Measurements from ENCODE around the gene HELZ. TPM values are rescaled to one million over a fixed set of nuclear protein-coding genes. Genes with fewer than 3 reads are reported as not detected.

The HELZ gene
- total RNA-seq, 1 experiment from 2014 or later, result 49.8 TPM

GRCh38 chr17:67113486-67113885 lies 131.5 kb downstream of the HELZ start:
- Mint-ChIP-seq H3K36me3 (ENCODE audit: insufficient read depth in 1 of 3, low read depth in 3 of 3) (peaks cover 8 to 39% (median 27%) of the 10 kb centered on the region in 3 experiments), H3K27me3 (ENCODE audit: low read depth) (no peaks in the 10 kb centered on the region)
- no CpG with 5 or more reads among the region's 5 CpGs for WGBS (ENCODE audit: extremely low coverage, insufficient read length, low lambda C conversion rate)

More at GRCh38 chr17:67113486-67113885, 131.5 kb downstream of the HELZ start:
- H3K23ac ChIP-seq (ENCODE audit: insufficient read length, low read depth, low read length), result no peak overlapping the region
- no peaks in the 10 kb centered on the region for H3K9me3 ChIP-seq (ENCODE audit: control insufficient read depth, low read depth, low read length)
- no peaks in the 10 kb centered on the region for H3K27me3 ChIP-seq (ENCODE audit: insufficient read depth, low read length)
- no peak overlapping the region for H2BK5ac ChIP-seq (ENCODE audit: insufficient read length, low read length)
- no peak overlapping the region for H2BK20ac ChIP-seq (ENCODE audit: low read depth, low read length, poor library complexity, severe bottlenecking)
- no peaks in the 10 kb centered on the region for H3K4me1 ChIP-seq (ENCODE audit: insufficient read depth, low read length)
- no peak overlapping the region for H3K4me2 ChIP-seq (ENCODE audit: insufficient read depth, insufficient read length, low read length)
- no peak overlapping the region for H3K27ac ChIP-seq (ENCODE audit: insufficient read length, low read depth, low read length)
- H4K8ac ChIP-seq (replicated peaks; ENCODE audit: insufficient read length, low read depth, low read length), result no peak overlapping the region
- no peaks in the 10 kb centered on the region for H3K79me2 ChIP-seq (ENCODE audit: insufficient read depth, low read length)
- no peak overlapping the region for H2BK15ac ChIP-seq (ENCODE audit: low read depth, low read length)
- no peak overlapping the region; a peak in 1 of 7 replicates for H3K27ac Mint-ChIP-seq
- H3T11ph ChIP-seq (ENCODE audit: low read length), result no peak overlapping the region
- H3K4me1 Mint-ChIP-seq, result no peaks in the 10 kb centered on the region
- H3K56ac ChIP-seq (ENCODE audit: insufficient read length, low read depth, low read length), result no peak overlapping the region
- TF ChIP-seq CTCF (conservative IDR thresholded peaks at IDR 0.05), result no peak
- H3K79me1 ChIP-seq (ENCODE audit: insufficient read depth, low read depth, low read length, poor library complexity, severe bottlenecking), result no peaks in the 10 kb centered on the region
- no peak overlapping the region for H2BK12ac ChIP-seq (ENCODE audit: insufficient read length, low read depth, low read length)
- no peaks in the 10 kb centered on the region for H3K23me2 ChIP-seq (ENCODE audit: insufficient read length, low read depth, low read length, poor library complexity, severe bottlenecking)
- H3K14ac ChIP-seq (ENCODE audit: insufficient read depth, low read length), result no peak overlapping the region
- no peak overlapping the region for H3K18ac ChIP-seq (ENCODE audit: insufficient read length, low read depth, low read length)
- H2AK5ac ChIP-seq (ENCODE audit: insufficient read length, low read length), result no peak overlapping the region
- H3K4me3 Mint-ChIP-seq, result no peak overlapping the region
- H2AFZ ChIP-seq (ENCODE audit: low read length), result no peak overlapping the region
- H3K9ac ChIP-seq (ENCODE audit: extremely low read depth, insufficient read length, low read length), result no peak overlapping the region
- H3K4ac ChIP-seq (ENCODE audit: low read depth, low read length), result no peak overlapping the region
- no peaks in the 10 kb centered on the region for H4K20me1 ChIP-seq (ENCODE audit: control insufficient read depth, insufficient read depth, insufficient read length)
- H2BK120ac ChIP-seq (ENCODE audit: low read depth, low read length, poor library complexity, severe bottlenecking), result no peak overlapping the region
- H3K9me3 Mint-ChIP-seq, result peaks cover 0 to 2% of the 10 kb centered on the region in 2 experiments; a peak in 1 of 5 replicates
- H4K5ac ChIP-seq (ENCODE audit: insufficient read length, low read depth, low read length), result no peak overlapping the region
- no peak overlapping the region for H4K91ac ChIP-seq (ENCODE audit: insufficient read length, low read depth, low read length)
- DNase-seq, result no peak

Data from H9 (cell line).